HG03060 (cell line): ENCODE data around the gene FMO3.

Experiments
- ATAC-seq: cut with Tn5 transposase; IDR thresholded peaks from one replicate; pipeline ENCODE4 v1.9.1; 2021; ENCODE audit warnings: low read depth, moderate number of reproducible peaks; ENCODE audit not compliant: unreplicated experiment

The FMO3 gene

GRCh38 chr1:171115280-171115897 is 24.7 kb downstream of the FMO3 start:
- no peak for ATAC-seq

- no peak for ATAC-seq
Measured at GRCh38 chr1:171116676-171117075, 26.0 kb downstream of the FMO3 start.

- ATAC-seq, result no peak
Measured at GRCh38 chr1:171117085-171117484, 26.4 kb downstream of the FMO3 start.

- no peak for ATAC-seq
Measured at GRCh38 chr1:171119648-171120047, 28.9 kb downstream of the FMO3 start.

- no peak for ATAC-seq
Measured at GRCh38 chr1:171122299-171122698, 31.6 kb downstream of the FMO3 start.

- ATAC-seq, result no peak
Measured at GRCh38 chr1:171122893-171123292, 32.2 kb downstream of the FMO3 start.

GRCh38 chr1:171126504-171126903 is 35.8 kb downstream of the FMO3 start:
- ATAC-seq, result no peak

- ATAC-seq, result no peak
Measured at GRCh38 chr1:171127099-171127498, 36.4 kb downstream of the FMO3 start.

GRCh38 chr1:171127501-171127900 is 36.8 kb downstream of the FMO3 start:
- ATAC-seq, result no peak

- no peak for ATAC-seq
Measured at GRCh38 chr1:171128463-171128862, 37.8 kb downstream of the FMO3 start.

GRCh38 chr1:171134204-171134923 is 43.7 kb downstream of the FMO3 start:
- ATAC-seq, result no peak

- no peak for ATAC-seq
Measured at GRCh38 chr1:171137580-171137979, 46.9 kb downstream of the FMO3 start.

GRCh38 chr1:171138980-171139379 is 48.3 kb downstream of the FMO3 start:
- no peak for ATAC-seq

- no peak for ATAC-seq
Measured at GRCh38 chr1:171139890-171140289, 49.2 kb downstream of the FMO3 start.

- no peak for ATAC-seq
Measured at GRCh38 chr1:171140401-171140800, 49.7 kb downstream of the FMO3 start.

GRCh38 chr1:171140956-171141687 is 50.4 kb downstream of the FMO3 start:
- ATAC-seq, result no peak

- no peak for ATAC-seq
Measured at GRCh38 chr1:171141688-171142415, 51.1 kb downstream of the FMO3 start.

- ATAC-seq, result no peak
Measured at GRCh38 chr1:171142416-171143385, 52.0 kb downstream of the FMO3 start.

GRCh38 chr1:171150156-171150555 is 59.5 kb downstream of the FMO3 start:
- no peak for ATAC-seq

GRCh38 chr1:171152549-171152948 is 61.8 kb downstream of the FMO3 start:
- ATAC-seq, result no peak
